LNCaP clone FGC (cell line): Measurements from ENCODE around the gene ITGA11.

ENCODE experiments used
- DNase-seq: peaks from one replicate; pipeline ENCODE4 v3.0.0-alpha.2; 2011; ENCODE audit warnings: low read depth
- H3K4me3 ChIP-seq: 2 replicates; pipeline ENCODE4 v1.5.1; 2011; ENCODE audit warnings: mild to moderate bottlenecking, low read depth, low read length, control low read depth
- CTCF ChIP-seq: IDR thresholded peaks from 2 replicates; pipeline ENCODE4 v1.5.1; 2012; ENCODE audit warnings: mild to moderate bottlenecking; ENCODE audit not compliant: control insufficient read depth, insufficient read depth; ENCODE audit errors: extremely low read depth

Gene ITGA11

GRCh38 chr15:68407886-68408881, 23.8 kb downstream of the ITGA11 start:
- TF ChIP-seq CTCF = no peak
- no peak overlapping the region for H3K4me3 ChIP-seq
- no peak for DNase-seq

- TF ChIP-seq CTCF = no peak
- DNase-seq = no peak
- H3K4me3 ChIP-seq = no peak overlapping the region
Measured at GRCh38 chr15:68407141-68407885, 24.6 kb downstream of the ITGA11 start.

GRCh38 chr15:68405378-68406250, 26.3 kb downstream of the ITGA11 start:
- H3K4me3 ChIP-seq = no peak overlapping the region
- TF ChIP-seq CTCF = no peak

GRCh38 chr15:68404056-68404798, 27.7 kb downstream of the ITGA11 start:
- no peak for TF ChIP-seq CTCF
- no peak for DNase-seq
- H3K4me3 ChIP-seq = no peak overlapping the region

More at GRCh38 chr15:68405378-68406250, 26.3 kb downstream of the ITGA11 start:
- DNase-seq = no peak

GRCh38 chr15:68403161-68403941, 28.6 kb downstream of the ITGA11 start:
- no peak for DNase-seq
- H3K4me3 ChIP-seq = no peak overlapping the region

More at GRCh38 chr15:68403161-68403941, 28.6 kb downstream of the ITGA11 start:
- no peak for TF ChIP-seq CTCF
